ENCODE results near the gene ACTR8. TPM values are rescaled to one million over a fixed set of nuclear protein-coding genes. Genes with fewer than 3 reads are reported as not detected.

The ACTR8 gene
- total and polyA plus RNA-seq, 2 of the 13 experiments (the other 11 are each of a cell fraction or from before 2014, with no cell fraction given): 15.5 to 29.0 TPM

DNA sequence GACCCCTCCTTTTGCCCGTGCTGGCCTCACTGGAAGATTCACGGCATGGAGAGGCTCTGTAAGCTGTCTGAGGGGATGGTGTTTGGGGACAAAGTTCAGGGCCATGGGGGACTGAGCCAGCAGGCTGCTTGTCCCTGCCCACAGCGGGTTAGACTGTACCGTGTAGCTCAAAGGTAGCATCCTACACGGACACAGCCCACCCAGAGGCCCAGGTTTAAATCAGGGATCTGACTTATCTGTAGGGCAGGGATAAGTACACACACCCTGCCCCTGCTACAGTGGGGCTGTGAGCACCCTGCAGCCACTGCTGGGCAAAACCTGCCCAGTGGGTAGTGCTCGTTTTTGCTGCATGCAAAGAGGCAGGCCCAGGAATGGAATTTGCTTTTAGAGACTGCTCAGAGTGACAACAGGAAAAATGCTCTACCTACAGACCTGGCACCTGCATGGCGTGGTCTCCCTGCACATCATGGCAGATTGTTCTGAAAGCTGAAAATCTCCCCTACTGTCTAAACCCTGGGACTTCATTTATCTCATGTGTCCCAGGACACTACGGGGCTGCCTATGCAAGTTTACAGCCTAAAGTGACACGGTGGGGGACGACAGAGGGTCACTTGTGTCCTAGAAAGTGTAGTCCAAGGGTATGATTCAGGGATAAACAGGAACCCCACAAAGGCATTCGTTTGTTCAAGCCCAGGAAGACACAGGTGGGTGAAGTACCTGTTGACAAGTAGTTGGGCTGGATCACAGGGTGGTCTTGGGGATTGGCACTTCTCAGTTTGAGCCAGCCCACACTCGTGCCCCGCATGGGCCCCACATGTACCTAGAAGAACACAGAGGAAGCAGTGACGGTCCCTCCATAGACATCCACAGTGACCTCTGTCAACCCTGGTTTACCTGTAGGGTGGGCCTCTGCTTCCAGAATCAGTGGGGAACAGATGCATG is 63.5 kb downstream of the ACTR8 start (continued):
- TF ChIP-seq ZKSCAN5 (CRISPR knock-in tag; IDR thresholded peaks at IDR 0.05) (no peak), HNF4G (IDR thresholded peaks at IDR 0.05; ENCODE audit: borderline replicate concordance, low read depth, low read length) (peak; percentile 86), HNF4G (CRISPR knock-in tag; IDR thresholded peaks at IDR 0.05; ENCODE audit: borderline replicate concordance, low read depth) (peak; percentile 60; the same call in 1 of the 2 replicates), RAD21 (CRISPR knock-in tag; IDR thresholded peaks at IDR 0.05) (peak; percentile 26; the same call in 1 of the 2 replicates), ZNF331 (CRISPR knock-in tag; IDR thresholded peaks at IDR 0.05) (peak; percentile 43; the same call in 1 of the 2 replicates), HOXA3 (CRISPR knock-in tag; IDR thresholded peaks at IDR 0.05) (peak; percentile 54; the same call in 1 of the 2 replicates), DRAP1 (CRISPR knock-in tag; IDR thresholded peaks at IDR 0.05) (0 out of 2 replicates have a peak, but pooled peaks have one; percentile 25), ATF7 (IDR thresholded peaks at IDR 0.05) (no peak), ATF7 (CRISPR knock-in tag; IDR thresholded peaks at IDR 0.05) (no peak), TEAD2 (CRISPR knock-in tag; IDR thresholded peaks at IDR 0.05) (0 out of 2 replicates have a peak, but pooled peaks have one; percentile 29), ZNF501 (CRISPR knock-in tag; IDR thresholded peaks at IDR 0.05) (peak; percentile 18; the same call in 1 of the 2 replicates), SOX6 (IDR thresholded peaks at IDR 0.05) (no peak), SOX6 (CRISPR knock-in tag; IDR thresholded peaks at IDR 0.05) (peak; percentile 61), POLR2G (IDR thresholded peaks at IDR 0.05; ENCODE audit: low read depth, low read length) (peak; percentile 28; the same call in 1 of the 2 replicates), RARA (CRISPR knock-in tag; IDR thresholded peaks at IDR 0.05) (peak; percentile 24; the same call in 1 of the 2 replicates), ZNF263 (CRISPR knock-in tag; IDR thresholded peaks at IDR 0.05) (peak; percentile 52), ESRRA (CRISPR knock-in tag; IDR thresholded peaks at IDR 0.05; ENCODE audit: low read depth) (peak; percentile 54; the same call in 1 of the 2 replicates), ZSCAN25 (CRISPR knock-in tag; IDR thresholded peaks at IDR 0.05) (no peak), FOXO1 (CRISPR knock-in tag; IDR thresholded peaks at IDR 0.05) (peak; percentile 51; the same call in 1 of the 2 replicates), FOXA1 (IDR thresholded peaks at IDR 0.05) (no peak), FOXA1 (CRISPR knock-in tag; IDR thresholded peaks at IDR 0.05) (0 out of 2 replicates have a peak, but pooled peaks have one; percentile 5), SSRP1 (CRISPR knock-in tag; IDR thresholded peaks at IDR 0.05) (peak; percentile 61; the same call in 1 of the 2 replicates), TFDP2 (CRISPR knock-in tag; IDR thresholded peaks at IDR 0.05) (0 out of 2 replicates have a peak, but pooled peaks have one; percentile 17), PITX1 (CRISPR knock-in tag; IDR thresholded peaks at IDR 0.05) (peak; percentile 67; the same call in 1 of the 2 replicates), IRX3 (CRISPR knock-in tag; IDR thresholded peaks at IDR 0.05; ENCODE audit: borderline replicate concordance, low read depth) (no peak), ZNF549 (CRISPR knock-in tag; IDR thresholded peaks at IDR 0.05) (no peak)
- TF ChIP-seq, protein P1, sequence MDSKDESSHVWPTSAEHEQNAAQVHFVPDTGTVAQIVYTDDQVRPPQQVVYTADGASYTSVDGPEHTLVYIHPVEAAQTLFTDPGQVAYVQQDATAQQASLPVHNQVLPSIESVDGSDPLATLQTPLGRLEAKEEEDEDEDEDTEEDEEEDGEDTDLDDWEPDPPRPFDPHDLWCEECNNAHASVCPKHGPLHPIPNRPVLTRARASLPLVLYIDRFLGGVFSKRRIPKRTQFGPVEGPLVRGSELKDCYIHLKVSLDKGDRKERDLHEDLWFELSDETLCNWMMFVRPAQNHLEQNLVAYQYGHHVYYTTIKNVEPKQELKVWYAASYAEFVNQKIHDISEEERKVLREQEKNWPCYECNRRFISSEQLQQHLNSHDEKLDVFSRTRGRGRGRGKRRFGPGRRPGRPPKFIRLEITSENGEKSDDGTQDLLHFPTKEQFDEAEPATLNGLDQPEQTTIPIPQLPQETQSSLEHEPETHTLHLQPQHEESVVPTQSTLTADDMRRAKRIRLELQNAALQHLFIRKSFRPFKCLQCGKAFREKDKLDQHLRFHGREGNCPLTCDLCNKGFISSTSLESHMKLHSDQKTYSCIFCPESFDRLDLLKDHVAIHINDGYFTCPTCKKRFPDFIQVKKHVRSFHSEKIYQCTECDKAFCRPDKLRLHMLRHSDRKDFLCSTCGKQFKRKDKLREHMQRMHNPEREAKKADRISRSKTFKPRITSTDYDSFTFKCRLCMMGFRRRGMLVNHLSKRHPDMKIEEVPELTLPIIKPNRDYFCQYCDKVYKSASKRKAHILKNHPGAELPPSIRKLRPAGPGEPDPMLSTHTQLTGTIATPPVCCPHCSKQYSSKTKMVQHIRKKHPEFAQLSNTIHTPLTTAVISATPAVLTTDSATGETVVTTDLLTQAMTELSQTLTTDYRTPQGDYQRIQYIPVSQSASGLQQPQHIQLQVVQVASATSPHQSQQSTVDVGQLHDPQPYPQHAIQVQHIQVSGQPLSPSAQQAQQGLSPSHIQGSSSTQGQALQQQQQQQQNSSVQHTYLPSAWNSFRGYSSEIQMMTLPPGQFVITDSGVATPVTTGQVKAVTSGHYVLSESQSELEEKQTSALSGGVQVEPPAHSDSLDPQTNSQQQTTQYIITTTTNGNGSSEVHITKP (CRISPR knock-in tag; IDR thresholded peaks at IDR 0.05; ENCODE audit: low read depth): no peak

All from HepG2 (cell line).